ENCODE results near the gene NGFR.

DNA sequence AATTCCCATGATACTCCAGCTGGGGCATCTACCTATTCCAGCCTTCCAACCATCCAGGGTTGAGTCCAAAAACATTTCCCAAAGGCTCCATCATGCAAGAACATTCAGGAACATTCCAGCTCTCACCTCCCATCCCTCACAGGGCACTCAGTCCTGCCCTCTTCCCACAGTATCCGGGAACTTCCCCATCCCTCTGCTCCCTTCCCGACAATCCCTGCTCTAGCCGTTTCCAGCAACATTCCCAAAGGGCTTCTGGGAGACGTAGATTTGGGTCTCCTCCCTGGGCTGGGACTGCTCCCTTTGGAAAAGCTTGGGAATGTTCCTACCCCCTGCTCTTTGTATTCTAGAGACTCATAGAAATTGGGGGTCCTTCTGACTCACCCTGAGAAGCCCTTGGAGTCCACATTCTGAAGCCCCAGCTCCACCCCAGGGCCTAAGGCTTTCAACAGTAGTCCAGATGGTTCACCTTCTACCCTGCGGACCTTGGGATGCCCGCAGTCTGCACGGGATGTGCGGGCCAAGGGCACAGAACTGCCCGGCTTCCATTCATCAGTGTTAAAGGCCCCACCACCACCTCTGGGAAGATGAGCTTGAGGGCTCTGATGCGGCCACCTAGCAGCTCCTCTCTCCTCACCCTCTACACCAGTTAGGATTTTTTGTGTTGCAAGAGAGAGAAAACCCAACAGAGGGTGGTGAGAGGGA, 25.4 kb downstream of the NGFR start:
- TF ChIP-seq, protein P1, sequence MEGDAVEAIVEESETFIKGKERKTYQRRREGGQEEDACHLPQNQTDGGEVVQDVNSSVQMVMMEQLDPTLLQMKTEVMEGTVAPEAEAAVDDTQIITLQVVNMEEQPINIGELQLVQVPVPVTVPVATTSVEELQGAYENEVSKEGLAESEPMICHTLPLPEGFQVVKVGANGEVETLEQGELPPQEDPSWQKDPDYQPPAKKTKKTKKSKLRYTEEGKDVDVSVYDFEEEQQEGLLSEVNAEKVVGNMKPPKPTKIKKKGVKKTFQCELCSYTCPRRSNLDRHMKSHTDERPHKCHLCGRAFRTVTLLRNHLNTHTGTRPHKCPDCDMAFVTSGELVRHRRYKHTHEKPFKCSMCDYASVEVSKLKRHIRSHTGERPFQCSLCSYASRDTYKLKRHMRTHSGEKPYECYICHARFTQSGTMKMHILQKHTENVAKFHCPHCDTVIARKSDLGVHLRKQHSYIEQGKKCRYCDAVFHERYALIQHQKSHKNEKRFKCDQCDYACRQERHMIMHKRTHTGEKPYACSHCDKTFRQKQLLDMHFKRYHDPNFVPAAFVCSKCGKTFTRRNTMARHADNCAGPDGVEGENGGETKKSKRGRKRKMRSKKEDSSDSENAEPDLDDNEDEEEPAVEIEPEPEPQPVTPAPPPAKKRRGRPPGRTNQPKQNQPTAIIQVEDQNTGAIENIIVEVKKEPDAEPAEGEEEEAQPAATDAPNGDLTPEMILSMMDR (IDR thresholded peaks at IDR 0.05; ENCODE audit: low read depth, low read length, poor library complexity, severe bottlenecking) = no peak
- TF ChIP-seq EZH2phosphoT487 (IDR thresholded peaks at IDR 0.05; ENCODE audit: borderline replicate concordance, low read length) = no peak
